ENCODE results near the gene LSM3.

LSM3 gene

GRCh38 chr3:14178247-14179113, at the start of gene LSM3, which contains the start of gene XPC:
LSM3 (plus strand) TSS chr3:14178817; CDS start chr3:14178861, 44 bp downstream.
XPC (minus strand) TSS chr3:14178601; CDS start chr3:14178568, 33 bp downstream.
- in situ Hi-C loops (cut with HindIII; ENCODE audit: low sequenced_read_pairs): no loop called here

- in situ Hi-C loops (cut with HindIII; ENCODE audit: low sequenced_read_pairs): no loop called here
Measured at GRCh38 chr3:14129296-14129695, 49.3 kb upstream of the LSM3 start.

- in situ Hi-C loops (cut with HindIII; ENCODE audit: low sequenced_read_pairs): no loop called here
Measured at GRCh38 chr3:14130230-14130629, 48.4 kb upstream of the LSM3 start.

GRCh38 chr3:14130707-14131106, 47.9 kb upstream of the LSM3 start:
- in situ Hi-C loops (cut with HindIII; ENCODE audit: low sequenced_read_pairs): no loop called here

DNA sequence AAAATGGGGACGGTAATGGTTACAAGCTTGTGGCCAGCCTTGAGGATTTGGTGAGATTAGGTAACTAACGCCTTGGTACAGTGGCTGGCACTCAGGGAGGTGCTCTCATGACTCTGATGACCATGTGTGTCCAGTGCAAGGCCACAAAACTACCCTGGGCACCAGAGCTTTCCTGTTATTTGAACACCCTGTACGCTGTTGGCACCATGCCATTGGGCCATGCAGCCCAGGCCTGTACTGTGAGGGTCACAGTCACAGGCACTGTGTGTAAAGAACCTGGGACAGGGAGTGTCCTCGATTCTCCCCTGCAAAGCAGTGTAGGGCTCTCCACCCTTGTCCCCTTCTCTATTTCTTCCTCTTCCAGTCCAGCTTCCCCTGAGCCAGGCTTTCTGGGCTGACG, 47.5 kb upstream of the LSM3 start:
- in situ Hi-C loops (cut with HindIII; ENCODE audit: low sequenced_read_pairs): no loop called here

GRCh38 chr3:14132120-14132519, 46.5 kb upstream of the LSM3 start:
- in situ Hi-C loops (cut with HindIII; ENCODE audit: low sequenced_read_pairs): no loop called here

DNA sequence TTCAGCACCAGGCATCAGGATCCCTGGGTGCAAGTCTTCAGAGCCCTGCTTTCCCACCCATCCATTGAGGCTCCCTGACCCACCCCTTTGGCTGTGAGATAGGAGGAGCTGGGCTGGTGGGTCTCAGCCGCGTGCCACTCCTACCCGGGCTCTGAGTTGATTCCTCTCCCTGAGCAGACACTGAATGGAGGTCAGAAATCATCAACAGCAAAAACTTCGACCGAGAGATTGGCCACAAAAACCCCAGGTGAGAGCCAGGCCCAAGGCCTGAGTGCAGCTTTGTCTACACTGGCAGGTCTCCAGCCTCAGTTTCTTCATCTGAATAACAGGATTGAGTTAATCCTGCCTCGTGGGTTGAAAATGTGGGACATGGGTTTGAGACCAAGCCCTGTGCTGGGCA, 45.9 kb upstream of the LSM3 start:
- in situ Hi-C loops (cut with HindIII; ENCODE audit: low sequenced_read_pairs): no loop called here

- in situ Hi-C loops (cut with HindIII; ENCODE audit: low sequenced_read_pairs): no loop called here
Measured at GRCh38 chr3:14133188-14133800, 45.3 kb upstream of the LSM3 start.

GRCh38 chr3:14133876-14134275, 44.7 kb upstream of the LSM3 start:
- in situ Hi-C loops (cut with HindIII; ENCODE audit: low sequenced_read_pairs): no loop called here

DNA sequence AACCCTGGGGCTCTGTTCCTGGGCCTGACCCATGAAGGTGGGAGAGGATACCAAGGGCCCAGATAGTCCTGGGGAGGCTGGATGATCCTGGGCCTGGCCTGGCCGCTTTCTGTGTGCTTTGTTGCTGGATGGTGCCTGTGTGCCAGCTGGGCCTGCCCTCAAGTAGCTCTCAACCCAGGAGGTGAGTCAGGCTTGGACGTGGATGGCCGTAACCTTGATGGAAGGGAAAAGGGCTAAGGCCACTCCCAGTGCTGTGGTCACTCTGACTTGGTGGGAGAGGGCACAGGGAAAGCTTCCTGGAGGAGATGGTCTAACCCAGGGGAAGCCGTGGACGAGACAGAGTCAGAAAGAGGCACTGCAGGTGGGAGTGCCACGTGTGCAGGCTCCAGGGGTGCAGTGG, 44.3 kb upstream of the LSM3 start:
- in situ Hi-C loops (cut with HindIII; ENCODE audit: low sequenced_read_pairs): no loop called here

DNA sequence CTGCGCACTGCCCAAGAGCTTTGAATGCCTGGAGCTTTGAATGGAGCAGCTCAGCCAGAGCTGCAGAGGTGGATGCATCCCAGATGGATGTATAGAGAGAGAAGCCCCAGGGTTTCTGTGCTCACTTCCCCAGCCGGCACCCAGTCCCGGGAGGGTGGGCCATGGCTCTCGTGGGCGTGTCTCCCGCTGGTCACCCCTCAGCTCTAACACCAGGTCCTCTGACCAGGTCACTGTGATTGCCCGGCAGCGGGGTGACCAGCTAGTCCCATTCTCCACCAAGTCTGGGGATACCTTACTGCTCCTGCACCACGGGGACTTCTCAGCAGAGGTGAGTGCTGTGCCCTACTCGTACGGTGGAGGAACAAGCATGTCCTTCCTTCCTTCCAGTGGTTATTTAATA, 43.0 kb upstream of the LSM3 start:
- in situ Hi-C loops (cut with HindIII; ENCODE audit: low sequenced_read_pairs): no loop called here

DNA sequence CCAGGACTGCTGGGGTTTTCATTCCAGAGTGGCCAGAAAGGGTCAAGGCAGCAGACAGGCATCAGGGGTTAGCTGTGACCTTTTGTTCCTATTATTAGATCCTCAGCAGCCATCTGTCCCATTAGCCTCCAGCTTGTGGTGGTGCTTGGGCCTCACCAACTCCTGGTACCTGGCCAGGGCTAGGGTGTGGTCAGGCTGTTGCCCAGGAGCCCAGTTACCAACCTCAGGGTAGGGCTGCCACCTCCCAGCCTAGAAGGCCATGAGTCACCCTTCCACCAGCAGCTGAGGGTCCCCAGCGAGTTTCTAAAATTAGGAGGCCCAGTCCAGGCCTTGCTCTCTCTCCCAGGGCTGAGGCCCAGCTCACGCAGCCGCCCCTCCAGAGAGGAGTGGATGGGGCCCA, 41.6 kb upstream of the LSM3 start:
- in situ Hi-C loops (cut with HindIII; ENCODE audit: low sequenced_read_pairs): no loop called here

- in situ Hi-C loops (cut with HindIII; ENCODE audit: low sequenced_read_pairs): no loop called here
Measured at GRCh38 chr3:14137445-14137844, 41.2 kb upstream of the LSM3 start.

- in situ Hi-C loops (cut with HindIII; ENCODE audit: low sequenced_read_pairs): no loop called here
Measured at GRCh38 chr3:14138109-14138877, 40.3 kb upstream of the LSM3 start.

DNA sequence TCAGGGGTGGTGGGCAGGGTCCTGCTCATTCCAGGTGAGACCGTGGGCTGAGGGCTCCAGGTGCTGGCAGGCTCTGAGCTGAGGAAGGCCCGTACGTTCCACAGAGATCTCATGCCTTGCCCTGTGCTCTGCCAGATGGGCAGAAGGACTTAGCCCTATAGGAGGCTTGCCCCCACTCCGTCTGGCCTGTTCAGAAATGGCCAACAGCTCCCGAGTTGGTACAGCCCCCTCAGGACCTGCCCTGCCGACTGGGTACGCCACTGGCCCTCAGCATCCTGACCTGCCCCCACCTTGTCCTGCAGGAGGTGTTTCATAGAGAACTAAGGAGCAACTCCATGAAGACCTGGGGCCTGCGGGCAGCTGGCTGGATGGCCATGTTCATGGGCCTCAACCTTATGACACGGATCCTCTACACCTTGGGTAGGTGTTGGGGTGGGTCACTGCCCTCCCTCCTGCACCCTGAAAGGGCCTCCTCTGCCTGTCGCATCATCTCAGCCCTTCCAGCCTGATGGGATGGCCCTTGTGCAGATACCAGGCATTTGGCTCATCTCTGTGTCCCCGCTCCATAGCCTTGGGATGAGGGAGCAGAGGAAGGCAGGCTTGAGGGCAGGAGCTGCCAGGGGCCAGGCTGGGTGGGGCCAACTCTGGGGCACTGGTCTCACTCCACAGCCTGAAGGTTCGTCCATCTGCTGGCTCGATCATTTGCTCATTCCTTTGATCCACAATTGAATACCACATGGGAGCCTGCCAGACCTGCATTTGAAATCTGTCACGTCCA, 39.5 kb upstream of the LSM3 start:
- in situ Hi-C loops (cut with HindIII; ENCODE audit: low sequenced_read_pairs): no loop called here

DNA sequence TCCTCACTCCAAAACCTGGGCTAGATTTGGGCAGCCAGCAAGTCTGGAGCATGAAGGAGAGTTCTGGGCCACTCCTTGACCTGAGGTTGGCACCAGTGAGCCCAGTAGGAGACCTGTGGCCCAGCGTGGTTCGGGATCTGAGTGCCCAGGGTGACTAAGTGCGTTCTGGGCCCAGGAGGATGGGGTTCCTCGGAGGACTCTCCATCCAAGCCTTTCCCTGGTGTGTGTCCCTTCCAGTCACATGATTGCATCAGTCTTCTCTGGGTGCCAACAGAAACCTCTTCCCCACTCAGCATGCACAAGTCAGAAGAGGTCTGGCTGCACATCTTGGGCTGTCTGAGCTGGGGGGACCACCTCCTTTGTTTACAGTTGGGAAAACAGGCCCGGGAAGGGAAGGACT, 38.8 kb upstream of the LSM3 start:
- in situ Hi-C loops (cut with HindIII; ENCODE audit: low sequenced_read_pairs): no loop called here

GRCh38 chr3:14140668-14141067, 37.9 kb upstream of the LSM3 start:
- in situ Hi-C loops (cut with HindIII; ENCODE audit: low sequenced_read_pairs): no loop called here

- in situ Hi-C loops (cut with HindIII; ENCODE audit: low sequenced_read_pairs): no loop called here
Measured at GRCh38 chr3:14141144-14141543, 37.5 kb upstream of the LSM3 start.

DNA sequence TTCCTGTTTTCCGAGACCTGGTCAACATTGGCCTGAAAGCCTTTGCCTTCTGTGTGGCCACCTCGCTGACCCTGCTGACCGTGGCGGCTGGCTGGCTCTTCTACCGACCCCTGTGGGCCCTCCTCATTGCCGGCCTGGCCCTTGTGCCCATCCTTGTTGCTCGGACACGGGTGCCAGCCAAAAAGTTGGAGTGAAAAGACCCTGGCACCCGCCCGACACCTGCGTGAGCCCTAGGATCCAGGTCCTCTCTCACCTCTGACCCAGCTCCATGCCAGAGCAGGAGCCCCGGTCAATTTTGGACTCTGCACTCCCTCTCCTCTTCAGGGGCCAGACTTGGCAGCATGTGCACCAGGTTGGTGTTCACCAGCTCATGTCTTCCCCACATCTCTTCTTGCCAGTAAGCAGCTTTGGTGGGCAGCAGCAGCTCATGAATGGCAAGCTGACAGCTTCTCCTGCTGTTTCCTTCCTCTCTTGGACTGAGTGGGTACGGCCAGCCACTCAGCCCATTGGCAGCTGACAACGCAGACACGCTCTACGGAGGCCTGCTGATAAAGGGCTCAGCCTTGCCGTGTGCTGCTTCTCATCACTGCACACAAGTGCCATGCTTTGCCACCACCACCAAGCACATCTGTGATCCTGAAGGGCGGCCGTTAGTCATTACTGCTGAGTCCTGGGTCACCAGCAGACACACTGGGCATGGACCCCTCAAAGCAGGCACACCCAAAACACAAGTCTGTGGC, 36.8 kb upstream of the LSM3 start:
- in situ Hi-C loops (cut with HindIII; ENCODE audit: low sequenced_read_pairs): no loop called here

DNA sequence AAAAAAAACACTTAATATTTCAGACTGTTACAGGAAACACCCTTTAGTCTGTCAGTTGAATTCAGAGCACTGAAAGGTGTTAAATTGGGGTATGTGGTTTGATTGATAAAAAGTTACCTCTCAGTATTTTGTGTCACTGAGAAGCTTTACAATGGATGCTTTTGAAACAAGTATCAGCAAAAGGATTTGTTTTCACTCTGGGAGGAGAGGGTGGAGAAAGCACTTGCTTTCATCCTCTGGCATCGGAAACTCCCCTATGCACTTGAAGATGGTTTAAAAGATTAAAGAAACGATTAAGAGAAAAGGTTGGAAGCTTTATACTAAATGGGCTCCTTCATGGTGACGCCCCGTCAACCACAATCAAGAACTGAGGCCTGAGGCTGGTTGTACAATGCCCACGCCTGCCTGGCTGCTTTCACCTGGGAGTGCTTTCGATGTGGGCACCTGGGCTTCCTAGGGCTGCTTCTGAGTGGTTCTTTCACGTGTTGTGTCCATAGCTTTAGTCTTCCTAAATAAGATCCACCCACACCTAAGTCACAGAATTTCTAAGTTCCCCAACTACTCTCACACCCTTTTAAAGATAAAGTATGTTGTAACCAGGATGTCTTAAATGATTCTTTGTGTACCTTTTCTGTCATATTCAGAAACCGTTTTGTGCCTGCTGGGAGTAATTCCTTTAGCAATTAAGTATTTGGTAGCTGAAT, 35.9 kb upstream of the LSM3 start:
- in situ Hi-C loops (cut with HindIII; ENCODE audit: low sequenced_read_pairs): no loop called here

All from DLD1 (cell line).